HG02970 (cell line): ENCODE data around the gene SLC41A2.
"Not testable (repeated sequence)": the region's sequence is repeated elsewhere in the genome, so short reads cannot be mapped to it uniquely, and the experiment has no call there.

Source experiments
- ATAC-seq: cut with Tn5 transposase; IDR thresholded peaks from one replicate; pipeline ENCODE4 v1.9.1; 2021; ENCODE audit warnings: mild to moderate bottlenecking, moderate library complexity, moderate number of reproducible peaks; ENCODE audit not compliant: unreplicated experiment, low FRiP score

Gene SLC41A2

GRCh38 chr12:104964167-104964855 is 6.2 kb upstream of the SLC41A2 start:
- ATAC-seq: no peak

DNA sequence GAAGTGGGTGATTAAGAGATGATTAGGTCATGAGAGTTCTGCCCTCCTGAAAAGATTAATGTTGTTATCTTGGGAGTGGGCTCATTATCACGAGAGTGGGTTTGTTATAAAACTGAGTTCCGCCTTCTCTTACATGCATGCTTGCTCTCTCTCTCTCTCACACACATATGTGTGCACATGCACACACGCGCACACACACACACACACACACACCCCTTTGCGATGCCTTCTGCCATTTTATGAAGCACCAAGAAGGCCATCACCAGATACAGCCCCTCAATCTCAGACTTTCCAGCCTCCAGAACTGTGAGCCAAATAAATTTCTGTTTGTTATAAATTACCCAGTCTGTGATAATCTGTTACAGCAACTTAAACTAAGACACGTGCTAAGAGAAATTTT is 5.7 kb upstream of the SLC41A2 start:
- no peak for ATAC-seq

DNA sequence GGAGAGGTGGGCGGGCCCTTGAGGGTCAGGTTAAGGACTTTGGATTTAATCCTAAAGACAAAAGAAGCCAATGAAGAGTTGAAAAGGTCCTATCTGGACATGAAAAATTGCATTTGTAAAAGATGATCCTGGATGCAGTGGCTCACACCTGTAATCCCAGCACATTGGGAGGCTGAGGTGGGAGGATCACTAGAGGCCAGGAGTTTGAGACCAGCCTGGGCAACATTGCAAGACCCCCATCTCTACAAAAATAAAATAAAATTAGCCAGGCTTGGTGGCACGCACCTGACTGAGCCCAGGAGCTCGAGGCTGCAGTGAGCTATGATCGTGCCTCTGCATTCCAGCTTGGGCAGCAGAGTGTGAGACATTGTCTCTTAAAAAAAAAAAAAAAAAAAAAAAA is 2.4 kb upstream of the SLC41A2 start:
- ATAC-seq: no peak

DNA sequence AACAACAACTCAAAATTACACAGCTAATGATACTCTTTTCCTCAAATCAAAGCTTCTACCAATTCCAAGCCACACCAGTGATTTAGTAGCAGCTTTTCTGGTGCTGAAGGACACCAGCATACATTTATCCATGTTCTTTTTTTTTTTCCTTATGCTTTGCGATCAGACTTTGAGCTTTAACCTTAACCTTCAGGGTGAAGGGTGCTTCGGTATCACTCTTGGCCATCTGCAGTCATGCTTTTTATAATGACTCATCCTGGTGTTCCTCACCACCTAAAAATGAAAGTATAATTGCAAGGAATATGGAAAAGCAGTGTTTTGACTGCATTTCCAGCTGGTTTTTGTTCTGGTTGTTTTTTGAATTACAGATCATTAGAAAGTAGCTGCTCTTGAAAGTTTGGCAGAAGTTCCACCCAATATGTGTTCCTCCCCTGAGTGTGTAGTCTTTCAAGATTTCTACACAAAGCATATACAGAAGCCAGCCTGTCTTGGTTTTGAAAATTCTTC is 1.3 kb upstream of the SLC41A2 start:
- no peak for ATAC-seq

GRCh38 chr12:104958805-104959334 is 780 bp upstream of the SLC41A2 start:
- ATAC-seq: no peak

DNA sequence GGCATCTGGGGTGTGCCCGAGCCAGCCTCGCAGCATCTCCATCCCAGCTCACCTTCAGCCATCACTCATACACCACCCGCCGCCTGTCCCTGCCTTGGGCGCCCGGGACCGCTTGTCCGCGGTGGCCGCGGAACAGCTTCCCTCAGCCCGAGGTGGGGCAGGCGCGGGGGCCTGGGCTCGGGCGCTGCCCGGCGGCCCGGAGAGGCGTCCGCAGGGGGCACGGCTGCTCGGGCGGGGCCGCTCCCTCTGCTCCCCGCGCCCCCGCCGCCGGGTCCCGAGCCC is 430 bp downstream of the SLC41A2 start:
- no peak for ATAC-seq

DNA sequence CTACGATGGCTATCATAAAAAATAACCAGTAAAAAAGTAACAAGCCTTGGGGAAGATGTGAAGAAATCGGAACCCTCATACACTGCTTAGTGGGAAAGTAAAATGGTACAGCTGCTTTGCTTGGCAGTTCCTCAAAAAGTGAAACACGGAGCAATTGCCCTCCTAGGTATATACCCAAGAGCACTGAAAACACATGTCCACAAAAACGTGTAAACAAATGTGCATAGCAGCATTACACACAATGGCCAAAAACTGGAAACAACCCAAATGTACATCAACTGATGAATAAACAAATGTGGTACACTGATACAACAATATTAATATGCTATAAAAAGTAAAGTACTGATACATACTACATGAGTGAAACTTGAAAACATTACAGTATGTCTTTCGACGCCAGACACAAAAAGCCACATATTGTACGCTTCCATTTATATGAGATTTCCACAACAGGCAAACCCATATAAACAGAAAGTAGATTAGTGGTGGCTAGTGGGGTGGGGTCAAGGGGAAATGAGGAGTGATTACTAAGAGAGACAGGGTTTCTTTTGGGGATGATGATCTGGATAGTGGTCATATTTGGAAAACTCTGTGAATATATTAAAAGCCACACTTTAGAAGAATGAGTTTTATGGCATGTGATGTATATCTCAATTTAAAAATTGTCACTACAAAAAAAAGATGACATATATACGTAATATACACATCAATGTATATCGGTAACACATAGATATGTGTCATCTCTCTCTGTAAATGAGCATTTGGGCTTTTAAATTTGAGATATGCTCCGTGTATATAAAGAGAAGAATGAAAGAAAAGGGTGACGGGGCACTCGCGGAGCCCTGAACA is 996 bp downstream of the SLC41A2 start:
- ATAC-seq: no peak

- ATAC-seq: no peak
These were observed 2.4 kb downstream of the SLC41A2 start for GRCh38 chr12:104955703-104956102.

DNA sequence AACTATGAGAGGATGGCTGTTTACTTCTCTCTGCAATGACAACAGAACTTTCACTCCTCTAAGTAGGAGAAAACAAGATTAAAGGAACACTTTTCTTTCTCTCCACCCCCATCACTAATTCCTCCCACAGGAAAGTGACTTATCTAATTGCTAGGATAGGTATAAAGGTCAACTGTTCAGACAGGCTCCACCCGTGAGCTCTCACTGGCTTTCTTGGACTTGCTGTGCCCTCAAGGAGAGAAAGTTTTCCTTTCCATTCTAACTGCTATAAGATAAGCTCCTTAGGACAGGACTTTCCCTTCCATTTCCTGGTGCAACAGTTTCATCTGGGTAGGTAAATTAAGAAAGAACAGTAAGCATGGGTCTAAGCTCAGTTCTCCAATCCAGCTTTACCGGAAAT is 4.8 kb downstream of the SLC41A2 start:
- no peak for ATAC-seq

DNA sequence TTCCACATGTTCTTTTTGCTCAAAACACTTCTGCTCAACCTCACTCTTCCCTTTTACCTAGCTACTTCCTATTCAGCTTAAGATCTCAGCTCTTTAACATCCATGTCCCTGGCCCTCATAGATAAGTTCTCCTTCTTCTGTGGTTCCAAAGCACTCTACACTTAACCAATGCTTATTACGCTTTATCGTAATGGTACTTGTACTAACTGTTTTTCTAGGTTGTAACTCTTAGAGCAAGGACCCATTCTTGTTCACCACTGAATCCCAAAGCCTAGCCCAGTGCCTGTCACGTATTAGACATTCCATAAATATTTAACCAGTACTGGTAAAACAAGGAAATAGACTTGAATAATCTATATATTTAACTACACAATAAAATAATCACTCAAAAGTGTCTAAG is 5.3 kb downstream of the SLC41A2 start:
- no peak for ATAC-seq

GRCh38 chr12:104951759-104952509 is 6.2 kb downstream of the SLC41A2 start:
- ATAC-seq: no peak

DNA sequence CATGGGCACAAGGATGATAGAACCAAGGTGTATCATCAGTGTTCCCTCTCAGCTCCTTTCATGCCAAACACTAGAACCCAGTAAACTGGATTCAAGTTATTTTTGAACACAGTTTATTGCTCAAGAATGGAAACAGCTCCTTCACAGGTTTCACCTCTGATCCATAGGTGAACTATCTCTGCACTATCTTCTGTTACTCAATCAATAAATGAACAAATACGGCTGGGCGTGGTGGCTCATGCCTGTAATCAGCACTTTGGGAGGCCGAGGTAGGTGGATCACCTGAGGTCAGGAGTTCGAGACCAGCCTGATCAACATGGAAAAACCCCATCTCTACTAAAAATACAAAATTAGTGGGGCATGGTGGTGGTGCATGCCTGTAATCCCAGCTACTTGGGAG is 9.4 kb downstream of the SLC41A2 start:
- ATAC-seq: not testable (repeated sequence)

DNA sequence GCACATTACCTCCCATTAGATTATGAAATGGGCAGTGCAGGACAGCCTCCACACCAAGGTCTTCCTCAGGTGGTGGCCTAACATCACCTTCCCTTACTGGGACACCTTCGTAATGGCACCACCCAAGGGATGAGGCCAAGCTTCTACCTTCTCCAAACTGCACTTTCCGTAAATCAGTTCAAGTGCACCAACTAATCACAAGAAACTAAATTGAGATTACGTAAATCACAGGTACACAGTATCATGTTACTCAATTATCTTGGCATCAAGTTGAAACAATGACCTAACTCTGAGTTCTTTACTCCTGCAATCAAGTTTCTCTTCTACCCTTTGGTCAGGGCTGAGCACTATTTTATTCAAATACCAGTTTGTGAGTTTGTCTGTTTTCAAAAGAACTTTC is 13.8 kb downstream of the SLC41A2 start:
- no peak for ATAC-seq

- ATAC-seq: not testable (repeated sequence)
These were observed 14.7 kb downstream of the SLC41A2 start for GRCh38 chr12:104943401-104943800.

DNA sequence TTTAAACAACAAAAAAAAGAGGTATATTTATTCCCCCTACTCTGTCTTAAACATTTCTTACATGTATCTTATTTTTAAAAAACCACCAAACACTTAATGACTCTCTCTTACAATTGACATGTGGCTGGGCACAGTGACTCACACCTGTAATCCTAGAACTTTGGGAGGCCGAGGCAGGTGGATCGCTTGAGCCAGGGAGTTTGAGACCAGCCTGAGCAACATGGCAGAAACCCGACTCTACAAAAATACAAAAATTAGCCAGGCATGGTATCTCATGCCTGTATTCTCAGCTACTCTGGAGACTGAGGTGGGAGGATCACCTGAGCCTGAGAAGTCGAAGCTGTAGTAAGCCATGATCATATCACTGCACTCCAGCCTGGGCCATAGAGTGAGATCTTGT is 16.0 kb downstream of the SLC41A2 start:
- no peak for ATAC-seq

DNA sequence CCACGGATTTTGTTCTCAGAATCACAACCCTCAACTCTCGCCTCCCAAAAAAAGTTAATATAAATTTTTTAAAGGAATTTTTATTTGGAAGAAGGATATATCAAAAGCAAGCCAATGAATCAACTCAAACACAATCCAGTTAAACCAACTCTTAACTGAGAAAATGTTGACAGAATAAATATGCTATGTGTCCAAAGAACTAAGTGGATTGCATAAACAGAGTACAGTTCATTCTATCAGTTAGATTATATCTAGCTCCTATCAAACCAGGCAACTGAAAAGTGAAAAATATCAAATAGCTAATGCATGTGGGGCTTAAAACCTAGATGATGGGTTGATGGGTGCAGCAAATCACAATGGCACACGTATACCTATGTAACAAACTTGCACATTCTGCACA is 16.6 kb downstream of the SLC41A2 start:
- no peak for ATAC-seq

- no peak for ATAC-seq
These were observed 19.0 kb downstream of the SLC41A2 start for GRCh38 chr12:104939089-104939488.

GRCh38 chr12:104938371-104938770 is 19.7 kb downstream of the SLC41A2 start:
- ATAC-seq: no peak

DNA sequence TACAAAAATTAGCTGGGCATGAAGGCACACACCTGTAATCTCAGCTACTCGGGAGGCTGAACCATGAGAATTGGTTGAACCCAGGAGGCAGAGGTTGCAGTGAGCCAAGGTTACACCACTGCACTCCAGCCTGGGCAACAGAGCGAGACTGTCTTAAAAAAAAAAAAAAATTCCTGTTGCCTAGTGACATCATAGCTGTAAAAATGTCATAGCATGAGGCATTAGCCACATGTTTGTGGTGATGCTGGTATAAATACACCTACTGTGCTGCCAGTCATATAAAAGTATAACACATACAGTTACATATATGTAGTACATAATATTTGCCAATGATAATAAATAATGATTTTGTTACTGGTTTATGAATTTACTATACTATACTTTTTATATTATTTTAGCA is 22.2 kb downstream of the SLC41A2 start:
- no peak for ATAC-seq

- ATAC-seq: no peak
These were observed 24.3 kb downstream of the SLC41A2 start for GRCh38 chr12:104933778-104934177.

GRCh38 chr12:104933128-104933527 is 25.0 kb downstream of the SLC41A2 start:
- ATAC-seq: no peak
